HG02973 (cell line): ENCODE data around the gene TNS1.
"Not testable (repeated sequence)": the region's sequence is repeated elsewhere in the genome, so short reads cannot be mapped to it uniquely, and the experiment has no call there.

Experiments
- ATAC-seq: cut with Tn5 transposase; IDR thresholded peaks from one replicate; pipeline ENCODE4 v1.9.1; 2021; ENCODE audit warnings: moderate library complexity; ENCODE audit not compliant: unreplicated experiment

TNS1 gene

DNA sequence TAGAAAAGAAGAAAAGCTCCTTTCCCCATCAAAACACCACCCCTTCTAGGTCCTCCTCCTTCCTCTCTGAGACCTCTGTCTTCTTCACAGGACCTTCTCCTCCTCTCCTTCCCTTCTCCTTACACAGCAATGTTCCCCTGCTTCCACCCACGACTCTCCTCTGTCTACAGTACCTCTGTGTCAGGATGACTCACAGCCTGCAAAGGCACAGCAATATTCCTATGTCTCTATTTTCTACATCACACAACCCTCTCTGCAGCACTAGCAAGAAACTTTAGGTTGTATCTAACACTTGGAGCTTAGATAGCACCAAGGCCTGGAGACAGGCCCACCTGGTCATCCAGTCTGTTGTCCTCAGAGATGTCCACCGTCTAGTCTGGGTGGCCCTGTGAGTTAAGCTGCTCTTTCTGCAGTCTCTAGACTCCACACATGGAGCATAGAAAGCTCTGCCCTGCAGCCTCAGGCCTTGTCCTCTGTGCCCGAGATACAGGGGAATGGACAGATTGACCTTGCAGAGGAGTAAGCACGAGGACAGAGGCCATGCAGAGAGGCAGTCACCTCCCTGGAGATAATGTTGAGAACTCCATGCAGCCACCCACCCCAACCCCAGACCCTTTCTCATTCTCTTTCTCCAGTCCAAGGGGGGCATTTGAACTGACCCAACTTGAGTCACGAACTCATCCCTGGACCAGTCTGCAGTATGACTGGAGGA lies 212.0 kb downstream of the TNS1 start:
- ATAC-seq = peak; percentile 4

- peak; percentile 70 for ATAC-seq
Observed at GRCh38 chr2:217790195-217790594, 212.6 kb downstream of the TNS1 start.

DNA sequence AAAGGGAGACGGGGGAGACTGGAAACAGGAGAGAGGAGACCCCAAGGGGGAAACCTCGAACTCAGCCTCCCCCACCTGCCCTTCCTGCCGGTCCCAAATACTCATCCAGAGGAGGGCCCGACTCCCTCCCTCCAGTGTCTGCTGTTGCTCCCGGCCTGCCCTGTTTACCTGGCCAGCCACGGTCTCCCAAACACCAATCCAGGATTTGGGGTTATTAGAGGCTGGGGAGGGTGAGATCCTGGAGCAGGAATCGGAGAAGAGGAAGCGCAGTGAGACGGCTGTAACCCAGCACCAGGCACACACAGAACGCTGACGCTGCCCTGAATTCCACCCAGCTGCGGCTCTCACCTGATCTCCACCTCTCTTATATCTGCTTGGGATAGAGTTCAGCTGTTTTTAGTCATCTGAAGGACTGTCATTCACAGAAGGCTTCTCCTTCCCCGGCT lies 213.0 kb downstream of the TNS1 start:
- ATAC-seq = no peak

GRCh38 chr2:217789003-217789735 lies 213.6 kb downstream of the TNS1 start:
- peak; percentile 48 for ATAC-seq

- no peak for ATAC-seq
Observed at GRCh38 chr2:217788669-217789002, 214.2 kb downstream of the TNS1 start.

DNA sequence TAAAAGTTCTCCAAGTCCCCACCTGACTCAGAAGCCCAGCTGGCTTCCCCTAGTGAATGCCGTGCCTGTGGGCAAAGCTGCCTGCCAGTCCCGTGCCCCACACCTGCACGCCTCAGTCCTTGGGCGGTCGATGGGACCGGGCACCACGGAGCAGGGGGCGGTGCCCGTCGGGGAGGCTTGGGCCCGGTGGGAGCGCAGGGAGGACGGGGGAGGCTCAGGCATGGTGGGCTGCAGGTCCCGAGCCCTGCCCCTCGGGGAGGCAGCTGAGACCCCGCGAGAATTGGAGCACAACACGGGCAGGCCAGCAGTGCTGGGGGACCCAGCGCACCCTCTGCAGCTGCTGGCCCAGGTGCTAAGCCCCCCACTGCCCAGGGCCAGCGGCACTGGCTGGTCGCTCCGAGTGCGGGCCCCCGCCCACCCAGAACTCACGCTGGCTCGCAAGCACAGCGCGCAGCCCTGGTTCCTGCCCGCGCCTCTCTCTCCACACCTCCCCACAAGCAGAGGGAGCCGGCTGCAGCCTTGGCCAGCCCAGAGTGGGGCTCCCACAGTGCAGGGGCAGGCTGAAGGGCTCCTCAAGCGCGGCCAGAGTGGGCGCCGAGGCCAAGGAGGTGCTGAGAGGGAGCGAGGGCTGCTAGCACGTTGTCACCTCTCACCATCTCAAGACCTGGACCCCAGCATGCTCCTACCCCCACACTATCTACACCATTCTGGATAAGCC lies 215.5 kb downstream of the TNS1 start:
- ATAC-seq = no peak

DNA sequence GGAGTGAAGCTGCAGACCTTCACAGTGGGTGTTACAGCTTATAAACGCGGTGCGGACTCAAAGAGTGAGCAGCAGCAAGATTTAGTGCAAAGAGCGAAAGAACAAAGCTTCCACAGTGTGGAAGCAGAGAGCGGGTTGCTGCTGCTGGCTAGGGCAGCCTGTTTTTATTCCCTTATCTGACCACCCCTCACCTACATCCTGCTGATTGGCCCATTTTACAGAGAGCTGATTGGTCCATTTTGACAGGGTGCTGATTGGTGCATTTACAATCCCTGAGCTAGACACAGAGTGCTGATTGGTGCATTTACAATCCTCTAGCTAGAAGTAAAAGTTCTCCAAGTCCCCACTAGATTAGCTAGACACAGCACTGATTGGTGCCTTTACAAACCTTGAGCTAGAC lies 216.2 kb downstream of the TNS1 start:
- ATAC-seq = not testable (repeated sequence)

DNA sequence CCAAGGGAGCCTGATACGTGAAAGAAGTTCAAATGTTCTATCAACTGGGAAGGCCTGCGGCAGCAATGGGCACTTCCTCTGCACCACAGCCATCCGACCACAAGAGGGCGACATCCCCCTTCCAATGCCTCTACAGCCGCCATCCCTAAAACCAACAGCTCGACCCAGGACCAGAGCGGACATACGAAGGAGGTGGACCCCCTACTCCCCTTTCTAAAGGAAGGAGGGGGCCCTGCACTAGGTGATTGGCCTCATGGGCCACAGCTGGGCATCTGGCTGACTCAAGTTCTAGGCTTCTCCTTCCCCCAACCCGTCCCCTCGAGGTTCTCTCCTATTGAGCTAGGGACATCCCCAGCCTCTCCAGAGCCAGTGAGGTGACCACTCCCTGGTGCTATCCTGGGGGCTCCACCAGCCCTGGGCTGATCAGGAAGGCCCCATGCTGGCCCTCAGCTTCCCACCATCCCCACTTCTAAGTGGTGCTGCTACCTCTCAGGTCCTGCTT lies 217.2 kb downstream of the TNS1 start:
- peak; percentile 43 for ATAC-seq

DNA sequence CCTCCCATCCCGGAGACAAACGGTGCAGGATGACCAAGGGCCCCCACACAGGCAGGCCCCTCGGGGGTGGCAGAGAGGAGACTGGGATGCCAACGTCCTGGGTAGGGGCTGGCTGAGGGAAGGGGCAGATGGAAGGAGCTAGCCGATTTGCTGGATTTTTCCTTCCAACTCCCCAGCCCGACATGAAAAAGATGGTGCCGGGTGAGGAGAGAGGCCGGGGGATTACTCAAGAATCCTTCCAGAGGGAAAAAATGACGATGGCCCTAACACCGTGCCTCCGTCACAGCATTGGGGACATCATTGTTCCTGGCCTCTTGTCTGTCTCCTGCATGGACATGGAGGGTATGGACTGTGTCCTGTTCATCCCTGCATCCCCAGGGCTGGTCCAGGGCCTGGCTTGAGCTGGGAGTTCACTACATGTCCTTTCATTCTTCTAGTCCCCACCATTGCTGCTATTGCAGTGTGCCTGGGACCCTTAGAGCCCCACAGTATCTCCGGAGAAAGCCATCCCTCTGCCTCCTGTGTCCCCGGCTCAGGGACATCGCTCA lies 217.7 kb downstream of the TNS1 start:
- no peak for ATAC-seq

DNA sequence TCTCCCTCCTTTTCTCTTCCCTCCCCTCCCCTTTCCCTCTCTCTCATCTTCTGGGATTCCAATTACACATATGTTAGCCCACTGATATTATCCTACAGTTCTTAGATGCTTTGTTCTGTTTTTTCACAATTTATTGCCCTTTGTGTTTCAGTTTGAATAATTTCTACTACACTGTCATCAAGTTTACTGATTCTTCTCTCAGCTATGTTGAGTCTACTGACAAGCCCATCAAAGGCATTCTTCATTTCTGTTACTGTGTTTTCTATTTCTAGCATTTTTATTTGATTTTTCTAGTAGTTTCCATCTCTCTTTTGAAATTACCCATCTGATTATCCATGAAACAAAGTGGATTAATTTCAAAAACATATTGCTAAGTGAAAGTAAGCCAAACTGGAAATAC lies 219.6 kb downstream of the TNS1 start:
- ATAC-seq = no peak

GRCh38 chr2:217777906-217778305 lies 224.9 kb downstream of the TNS1 start:
- no peak for ATAC-seq

DNA sequence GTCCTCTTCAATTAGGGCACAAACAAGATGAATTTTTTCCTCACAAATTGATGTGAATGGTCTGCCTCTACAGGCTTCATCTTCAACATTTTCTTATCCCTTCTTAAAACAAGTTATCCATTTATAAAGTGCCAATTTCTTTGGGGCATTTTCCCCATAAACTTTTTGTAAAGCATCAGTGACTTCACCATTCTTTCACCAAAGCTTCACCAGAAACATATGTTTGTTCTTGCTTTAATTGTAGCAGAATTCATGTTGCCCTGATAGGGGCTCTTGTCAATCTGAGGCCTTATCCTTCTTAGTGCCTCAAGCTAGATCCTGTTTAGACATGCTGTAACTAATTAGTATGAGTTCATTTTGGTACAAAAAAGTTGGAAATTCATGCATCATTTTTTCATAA lies 226.2 kb downstream of the TNS1 start:
- no peak for ATAC-seq

GRCh38 chr2:217775920-217776503 lies 226.8 kb downstream of the TNS1 start:
- ATAC-seq = no peak

- ATAC-seq = no peak
Observed at GRCh38 chr2:217774232-217774631, 228.6 kb downstream of the TNS1 start.

GRCh38 chr2:217773539-217773938 lies 229.3 kb downstream of the TNS1 start:
- ATAC-seq = no peak

GRCh38 chr2:217766356-217766755 lies 236.4 kb downstream of the TNS1 start:
- ATAC-seq = no peak

- ATAC-seq = no peak
Observed at GRCh38 chr2:217761645-217762277, 241.0 kb downstream of the TNS1 start.

DNA sequence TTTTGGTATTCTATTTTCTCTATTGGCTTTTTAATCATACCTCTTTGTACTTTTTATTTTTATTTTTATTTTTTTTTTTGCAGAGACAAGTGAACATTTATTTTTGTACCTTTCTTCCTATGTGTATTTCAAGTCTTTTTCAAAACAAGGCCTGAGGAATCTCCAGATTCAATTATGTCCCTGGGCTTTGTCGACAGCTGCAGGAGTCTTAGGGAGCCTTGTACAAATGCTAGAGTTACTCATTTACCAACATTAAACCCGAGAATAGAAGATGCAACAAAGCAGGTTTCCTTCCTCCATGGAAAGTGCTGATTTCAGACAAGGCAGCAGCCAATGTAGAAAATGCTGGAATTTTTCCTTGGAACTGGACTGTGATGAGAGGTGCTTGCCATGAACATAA lies 242.8 kb downstream of the TNS1 start:
- no peak for ATAC-seq

DNA sequence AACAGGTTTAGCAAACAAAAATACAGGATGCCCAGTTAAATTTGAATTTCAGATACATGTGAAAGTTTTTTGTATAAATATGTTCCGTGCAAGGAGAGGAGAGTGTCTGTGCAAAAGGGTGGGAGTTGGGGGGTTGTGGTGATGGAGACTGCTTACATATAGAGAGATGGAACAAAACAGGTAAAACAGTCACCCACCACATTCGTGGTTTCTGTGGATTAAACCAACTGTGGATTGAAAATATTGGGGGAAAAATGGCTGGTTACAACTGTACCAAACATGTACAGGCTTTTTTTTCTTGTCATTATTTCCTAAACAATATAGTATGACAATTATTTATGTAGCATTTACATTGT lies 245.7 kb downstream of the TNS1 start:
- ATAC-seq = no peak

- no peak for ATAC-seq
Observed at GRCh38 chr2:217756375-217757107, 246.3 kb downstream of the TNS1 start.
